PC-3 (cell line): Measurements from ENCODE around the gene HAGHL. TPM values are rescaled to one million over a fixed set of nuclear protein-coding genes. Genes with fewer than 3 reads are reported as not detected.
"Not testable (repeated sequence)": the region's sequence is repeated elsewhere in the genome, so short reads cannot be mapped to it uniquely, and the experiment has no call there.

Experiments used
- ATAC-seq: fragments of 200-7000 bp; cut with Tn5 transposase; 2 replicates; pipeline ENCODE4 v1.9.1; 2020; ENCODE audit warnings: mild to moderate bottlenecking, moderate library complexity
- BruUV-seq: library from RNA; stranded (reverse); fragments of 400-500 nt; replicated peaks from 2 replicates; lab custom pipeline; 2021; lab: Mats Ljungman, UMichigan
- CTCF ChIA-PET: fragments of 300-600 bp; sonication (Branson Sonifier 250); formaldehyde crosslinking; loops from one replicate; lab custom pipeline; 2022; ENCODE audit warnings: antibody characterized with exemption; lab: Charles Lee
- POLR2A ChIA-PET: fragments of 300-600 bp; sonication (Branson Sonifier 250); formaldehyde crosslinking; loops from one replicate; lab custom pipeline; 2022; ENCODE audit warnings: antibody characterized with exemption; ENCODE audit not compliant: unreplicated experiment; lab: Charles Lee
- DNase-seq: peaks from one replicate; pipeline ENCODE4 v3.0.0-alpha.2; 2015
- H2AFZ ChIP-seq: fragments of 300-600 bp; sonication (generic); 2 replicates; pipeline ENCODE4 v1.6.0; 2016; ENCODE audit warnings: antibody characterized with exemption, low read length
- H3F3A ChIP-seq: fragments of 300-600 bp; sonication (generic); one replicate; pipeline ENCODE4 v1.6.0; 2017; ENCODE audit warnings: antibody characterized with exemption, low read length, control low read depth, mild to moderate bottlenecking; ENCODE audit not compliant: unreplicated experiment
- H3K27ac ChIP-seq: fragments of 300-600 bp; sonication (generic); 2 replicates; pipeline ENCODE4 v1.5.1; 2016; ENCODE audit warnings: mild to moderate bottlenecking, low read length
- H3K27me3 ChIP-seq: fragments of 300-600 bp; sonication (generic); 2 replicates; pipeline ENCODE4 v1.6.1; 2016; ENCODE audit warnings: low read length, mixed read lengths
- H3K36me3 ChIP-seq: fragments of 300-600 bp; sonication (generic); 2 replicates; pipeline ENCODE4 v1.6.1; 2016; ENCODE audit warnings: low read depth, mixed run types, low read length, mixed read lengths
- H3K4me1 ChIP-seq: fragments of 300-600 bp; sonication (generic); 2 replicates; pipeline ENCODE4 v1.5.1; 2016; ENCODE audit warnings: low read length; ENCODE audit not compliant: insufficient read depth
- H3K4me2 ChIP-seq: fragments of 300-600 bp; sonication (generic); 2 replicates; pipeline ENCODE4 v1.6.0; 2016; ENCODE audit warnings: low read length
- H3K4me3 ChIP-seq: fragments of 300-600 bp; sonication (generic); 2 replicates; pipeline ENCODE4 v1.5.1; 2016; ENCODE audit warnings: mild to moderate bottlenecking, low read length, mixed read lengths
- H3K79me2 ChIP-seq: fragments of 300-600 bp; sonication (generic); 2 replicates; pipeline ENCODE4 v1.6.1; 2017; ENCODE audit warnings: low read length, mixed read lengths
- H3K9ac ChIP-seq: fragments of 300-600 bp; sonication (generic); 2 replicates; pipeline ENCODE4 v1.6.0; 2016; ENCODE audit warnings: mild to moderate bottlenecking, low read length
- H3K9me2 ChIP-seq: fragments of 300-600 bp; sonication (generic); replicated peaks from 2 replicates; pipeline ENCODE4 v1.6.1; 2016; ENCODE audit warnings: mixed run types, low read length, mixed read lengths
- H3K9me3 ChIP-seq: fragments of 300-600 bp; sonication (generic); 2 replicates; pipeline ENCODE4 v1.6.1; 2016; ENCODE audit warnings: low read length, mixed read lengths
- H4K20me1 ChIP-seq: fragments of 300-600 bp; sonication (generic); 2 replicates; pipeline ENCODE4 v1.6.1; 2016; ENCODE audit warnings: low read length, mixed read lengths
- EZH2 ChIP-seq: fragments of 300-600 bp; sonication (generic); IDR thresholded peaks from one replicate; pipeline ENCODE4 v1.6.1; 2017; ENCODE audit warnings: antibody characterized with exemption, mild to moderate bottlenecking, low read length; ENCODE audit not compliant: unreplicated experiment
- EZH2phosphoT487 ChIP-seq: fragments of 300-600 bp; sonication (generic); IDR thresholded peaks from 2 replicates; pipeline ENCODE4 v1.6.1; 2018; ENCODE audit warnings: mild to moderate bottlenecking, antibody characterized with exemption, low read length, borderline replicate concordance
- intact Hi-C: fragments of 100-400 bp; cut with micrococcal nuclease; formaldehyde crosslinking; loops from 2 replicates; pipeline ENCODE4 v1.9.0; 2023
- total RNA-seq: library from RNA; depleted of rRNA; stranded (reverse); fragments of >200 nt; gene quantifications from 2 replicates; pipeline ENCODE4 v1.2.3, GENCODE V29; 2014
- TF ChIP-seq, protein P1 (sequence below): fragments of 300-600 bp; sonication (generic); conservative IDR thresholded peaks from 2 replicates; pipeline ENCODE4 v1.5.1; 2017; ENCODE audit warnings: antibody characterized with exemption, low read depth, mild to moderate bottlenecking, low read length

The HAGHL gene
- total RNA-seq, 1 experiment from 2014 or later: 16.4 TPM

DNA sequence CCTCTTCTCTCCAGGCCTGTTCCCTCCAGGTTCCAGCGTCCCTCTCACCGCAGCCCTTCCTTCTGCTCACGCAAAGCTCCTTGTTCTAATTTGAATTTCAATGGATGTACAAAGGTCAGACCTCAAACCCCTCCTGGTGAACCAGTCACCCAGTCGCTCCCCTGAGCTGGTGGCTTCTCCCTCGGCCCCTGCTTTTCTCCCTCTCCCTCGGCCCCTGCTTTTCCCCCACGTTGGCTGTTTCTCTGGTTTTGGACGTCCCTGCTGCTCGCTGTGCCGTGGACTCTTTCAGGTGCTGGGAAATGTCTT lies 25.1 kb downstream of the HAGHL start:
- CTCF ChIA-PET: no interaction called here
- no peak for ATAC-seq
- intact Hi-C loops: no loop called here

DNA sequence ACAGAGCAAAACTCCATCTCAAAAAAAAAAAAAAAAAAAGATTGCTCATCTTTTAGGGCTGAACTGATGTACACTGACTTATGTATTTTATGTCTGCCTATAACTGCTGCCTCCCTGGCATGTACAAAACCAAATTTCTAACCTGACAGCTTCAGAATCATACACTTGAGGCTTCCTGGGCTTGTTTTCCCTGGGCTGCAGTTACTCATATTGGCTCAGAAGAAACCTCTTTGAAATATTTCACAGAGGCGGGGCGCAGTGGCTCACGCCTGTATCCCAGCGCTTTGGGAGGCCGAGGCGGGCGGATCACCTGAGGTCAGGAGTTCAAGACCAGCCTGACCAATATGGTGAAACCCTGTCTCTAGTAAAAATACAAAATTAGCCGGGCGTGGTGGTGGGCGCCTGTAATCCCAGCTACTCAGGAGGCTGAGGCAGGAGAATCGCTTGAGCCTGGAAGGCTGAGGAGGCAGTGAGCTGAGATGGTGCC lies 27.3 kb downstream of the HAGHL start:
- H3K79me2 ChIP-seq, H3K4me3 ChIP-seq, intact Hi-C loops, DNase-seq, H3K36me3 ChIP-seq, H2AFZ ChIP-seq, H3F3A ChIP-seq, H3K9me2 ChIP-seq, H4K20me1 ChIP-seq, H3K9me3 ChIP-seq, H3K27me3 ChIP-seq, H3K27ac ChIP-seq, H3K4me2 ChIP-seq, H3K4me1 ChIP-seq, BruUV-seq, ATAC-seq, CTCF ChIA-PET, POLR2A ChIA-PET, H3K9ac ChIP-seq: not testable (repeated sequence)

More for the DNA sequence above, 25.1 kb downstream of the HAGHL start:
- TF ChIP-seq EZH2phosphoT487 (no peak), EZH2 (no peak)
- TF ChIP-seq, protein P1, sequence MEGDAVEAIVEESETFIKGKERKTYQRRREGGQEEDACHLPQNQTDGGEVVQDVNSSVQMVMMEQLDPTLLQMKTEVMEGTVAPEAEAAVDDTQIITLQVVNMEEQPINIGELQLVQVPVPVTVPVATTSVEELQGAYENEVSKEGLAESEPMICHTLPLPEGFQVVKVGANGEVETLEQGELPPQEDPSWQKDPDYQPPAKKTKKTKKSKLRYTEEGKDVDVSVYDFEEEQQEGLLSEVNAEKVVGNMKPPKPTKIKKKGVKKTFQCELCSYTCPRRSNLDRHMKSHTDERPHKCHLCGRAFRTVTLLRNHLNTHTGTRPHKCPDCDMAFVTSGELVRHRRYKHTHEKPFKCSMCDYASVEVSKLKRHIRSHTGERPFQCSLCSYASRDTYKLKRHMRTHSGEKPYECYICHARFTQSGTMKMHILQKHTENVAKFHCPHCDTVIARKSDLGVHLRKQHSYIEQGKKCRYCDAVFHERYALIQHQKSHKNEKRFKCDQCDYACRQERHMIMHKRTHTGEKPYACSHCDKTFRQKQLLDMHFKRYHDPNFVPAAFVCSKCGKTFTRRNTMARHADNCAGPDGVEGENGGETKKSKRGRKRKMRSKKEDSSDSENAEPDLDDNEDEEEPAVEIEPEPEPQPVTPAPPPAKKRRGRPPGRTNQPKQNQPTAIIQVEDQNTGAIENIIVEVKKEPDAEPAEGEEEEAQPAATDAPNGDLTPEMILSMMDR: no peak
- no peak for DNase-seq
- Histone ChIP-seq H3K4me1 (no peaks in the 10 kb centered on the region), H3K9ac (no peak overlapping the region), H3K27ac (no peak overlapping the region), H3K4me3 (no peak overlapping the region), H3K79me2 (no peaks in the 10 kb centered on the region), H3K36me3 (no peaks in the 10 kb centered on the region), H3F3A (no peaks in the 10 kb centered on the region), H4K20me1 (no peaks in the 10 kb centered on the region), H2AFZ (0 out of 2 replicates have a peak overlapping the region, but pooled peaks have one; percentile 9), H3K9me3 (no peaks in the 10 kb centered on the region), H3K4me2 (peak overlapping the region; percentile 41), H3K27me3 (no peaks in the 10 kb centered on the region), H3K9me2 (no peaks in the 10 kb centered on the region)
- POLR2A ChIA-PET: no interaction called here
- no TSS peak for BruUV-seq

DNA sequence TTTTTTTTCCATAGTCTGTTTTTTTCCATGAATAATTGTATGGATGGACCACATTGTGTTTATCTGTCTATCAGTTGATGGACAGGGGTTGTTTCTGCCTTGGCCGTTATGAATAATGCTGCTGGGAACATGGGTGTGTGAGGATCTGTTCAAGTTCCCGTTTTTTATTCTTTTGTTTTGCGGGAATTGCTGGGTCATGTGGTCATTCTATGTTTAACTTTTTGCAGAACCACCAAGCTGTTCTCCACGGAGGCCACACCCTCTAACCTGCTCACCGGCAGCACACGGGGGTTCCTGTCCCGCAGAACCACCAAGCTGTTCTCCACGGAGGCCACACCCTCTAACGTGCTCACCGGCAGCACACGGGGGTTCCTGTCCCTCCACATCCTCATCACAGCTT lies 27.8 kb downstream of the HAGHL start:
- H3K9me3 ChIP-seq: no peaks in the 10 kb centered on the region
- ChIA-PET CTCF (no interaction called here), POLR2A (no interaction called here)
- H3K4me3 ChIP-seq: no peak overlapping the region
- H3F3A ChIP-seq: no peaks in the 10 kb centered on the region
- no TSS peak for BruUV-seq
- no peaks in the 10 kb centered on the region for H3K27me3 ChIP-seq
- H3K79me2 ChIP-seq: no peaks in the 10 kb centered on the region
- no peaks in the 10 kb centered on the region for H3K9me2 ChIP-seq
- intact Hi-C loops: no loop called here
- DNase-seq (no peak), ATAC-seq (no peak)
- H3K4me1 ChIP-seq: no peaks in the 10 kb centered on the region
- H3K27ac ChIP-seq: no peak overlapping the region
- H2AFZ ChIP-seq: no peak overlapping the region
- H4K20me1 ChIP-seq: no peaks in the 10 kb centered on the region
- TF ChIP-seq, protein P1: no peak
- no peak for TF ChIP-seq EZH2
- no peak for TF ChIP-seq EZH2phosphoT487
- H3K9ac ChIP-seq: no peak overlapping the region
- H3K4me2 ChIP-seq: no peak overlapping the region
- H3K36me3 ChIP-seq: no peaks in the 10 kb centered on the region
